Stimulated activated CD8-positive, alpha-beta memory T cell treated with anti-CD3 and anti-CD28 coated beads, Interleukin-2, amount 100 ng/mL, for 1 hour (primary cell): Measurements from ENCODE around the gene APAF1.
"Not testable (repeated sequence)": the region's sequence is repeated elsewhere in the genome, so short reads cannot be mapped to it uniquely, and the experiment has no call there.

Experiments used
- DNase-seq, 2 donors: peaks; one replicate each; pipeline ENCODE4 v3.0.0-alpha.2; 2020; ENCODE audit warnings: low read depth in 2 of 2

The APAF1 gene

GRCh38 chr12:98754095-98754494 is 109.0 kb downstream of the APAF1 start:
- no peak for DNase-seq

- not testable (repeated sequence) for DNase-seq
These were observed 110.8 kb downstream of the APAF1 start for GRCh38 chr12:98755855-98756254.

GRCh38 chr12:98757455-98757854 is 112.4 kb downstream of the APAF1 start:
- DNase-seq: no peak

GRCh38 chr12:98758331-98758730 is 113.2 kb downstream of the APAF1 start:
- no peak for DNase-seq

- DNase-seq: no peak
These were observed 118.6 kb downstream of the APAF1 start for GRCh38 chr12:98763656-98764055.

GRCh38 chr12:98767248-98767647 is 122.2 kb downstream of the APAF1 start:
- no peak for DNase-seq

GRCh38 chr12:98769068-98769467 is 124.0 kb downstream of the APAF1 start:
- no peak for DNase-seq

- DNase-seq: no peak
These were observed 125.1 kb downstream of the APAF1 start for GRCh38 chr12:98770230-98770629.

GRCh38 chr12:98771811-98772752 is 127.0 kb downstream of the APAF1 start:
- DNase-seq: no peak

- no peak for DNase-seq
These were observed 127.7 kb downstream of the APAF1 start for GRCh38 chr12:98772818-98773217.

GRCh38 chr12:98780261-98780660 is 135.2 kb downstream of the APAF1 start:
- DNase-seq: no peak

GRCh38 chr12:98783420-98783819 is 138.3 kb downstream of the APAF1 start:
- DNase-seq: no peak
